Keratinocyte (primary cell): ENCODE results near the gene CD248. TPM values are rescaled to one million over a fixed set of nuclear protein-coding genes. Genes with fewer than 3 reads are reported as not detected.

Experiments
- DNase-seq: peaks from one replicate; pipeline ENCODE4 v3.0.0-alpha.2; 2011; ENCODE audit warnings: low read depth, missing footprints, low spot score
- FAIRE-seq: peaks from 2 replicates; lab custom pipeline; 2011; peaks lifted over from hg19 to GRCh38; lab: Jason Lieb, UNC
- H2AFZ ChIP-seq: 2 replicates; pipeline ENCODE4 v1.6.0; 2012; ENCODE audit warnings: low read length, control low read depth, inconsistent platforms; ENCODE audit not compliant: control insufficient read depth
- H3K27ac ChIP-seq: 2 replicates; pipeline ENCODE4 v1.5.1; 2011; ENCODE audit warnings: low read length; ENCODE audit not compliant: control insufficient read depth, insufficient read depth
- H3K27me3 ChIP-seq: 3 replicates; pipeline ENCODE4 v1.6.0; 2011; ENCODE audit warnings: low read length; ENCODE audit not compliant: control insufficient read depth, insufficient read depth; ENCODE audit errors: extremely low read depth
- H3K36me3 ChIP-seq, 2 experiments: 2 replicates in 1 of 2; 3 replicates in 1 of 2; pipeline ENCODE4 v1.5.1; 2011; ENCODE audit warnings: low read length in 2 of 2, mild to moderate bottlenecking in 1 of 2; ENCODE audit not compliant: control insufficient read depth in 2 of 2, insufficient read depth in 2 of 2; ENCODE audit errors: extremely low read depth in 1 of 2
- H3K4me1 ChIP-seq: 3 replicates; pipeline ENCODE4 v1.5.1; 2011; ENCODE audit warnings: low read length; ENCODE audit not compliant: control insufficient read depth, insufficient read depth; ENCODE audit errors: extremely low read depth
- H3K4me2 ChIP-seq: 3 replicates; pipeline ENCODE4 v1.6.0; 2011; ENCODE audit warnings: low read depth, low read length; ENCODE audit not compliant: control insufficient read depth, insufficient read depth; ENCODE audit errors: extremely low read depth
- H3K4me3 ChIP-seq, 3 experiments: fragments of 200-600 bp in 1 of 3; sonication (generic) in 1 of 3; 2 replicates in 2 of 3; 3 replicates in 1 of 3; pipeline ENCODE4 v1.5.1; 2011 to 2016; ENCODE audit warnings: low read length in 3 of 3, mild to moderate bottlenecking in 3 of 3, control low read depth in 2 of 3, inconsistent platforms in 1 of 3, low read depth in 1 of 3, mixed read lengths in 1 of 3, mixed run types in 1 of 3, moderate library complexity in 1 of 3; ENCODE audit not compliant: control insufficient read depth in 2 of 3, insufficient read depth in 2 of 3; ENCODE audit errors: extremely low read depth in 1 of 3
- H3K79me2 ChIP-seq: 2 replicates; pipeline ENCODE4 v1.6.0; 2012; ENCODE audit warnings: low read length; ENCODE audit not compliant: control insufficient read depth, insufficient read depth
- H3K9ac ChIP-seq: 3 replicates; pipeline ENCODE4 v1.6.0; 2011; ENCODE audit warnings: low read length; ENCODE audit not compliant: control insufficient read depth, insufficient read depth; ENCODE audit errors: extremely low read depth
- H3K9me1 ChIP-seq: 3 replicates; pipeline ENCODE4 v1.6.0; 2011; ENCODE audit warnings: low read length; ENCODE audit not compliant: control insufficient read depth, insufficient read depth; ENCODE audit errors: extremely low read depth
- H3K9me3 ChIP-seq: 2 replicates; pipeline ENCODE4 v1.5.1; 2012; ENCODE audit warnings: low read depth, low read length; ENCODE audit not compliant: control insufficient read depth
- H4K20me1 ChIP-seq: 3 replicates; pipeline ENCODE4 v1.6.0; 2011; ENCODE audit warnings: low read length; ENCODE audit not compliant: control insufficient read depth, insufficient read depth; ENCODE audit errors: extremely low read depth
- EZH2 ChIP-seq: IDR thresholded peaks from one replicate; pipeline ENCODE4 v1.6.1; 2012; ENCODE audit warnings: inconsistent platforms, mild to moderate bottlenecking, low read length, moderate library complexity
- dilution Hi-C: fragments of 300-500 bp; cut with MboI; formaldehyde crosslinking; loops from one replicate; pipeline ENCODE4 v1.7.0; 2020; ENCODE audit warnings: low sequenced_read_pairs; ENCODE audit not compliant: extremely low pct_ligation_motif_present
- polyA plus RNA-seq, 5 experiments: library from polyadenylated mRNA; depleted of rRNA in 3 of 5; stranded (reverse) in 3 of 5; stranded (forward) in 1 of 5; unstranded in 1 of 5; fragments of >200 nt; gene quantifications; 1 replicate in 1 of 5; 2 replicates in 3 of 5; 3 replicates in 1 of 5; pipeline versions ENCODE4 v1.2.1 to v1.2.3, GENCODE V29; 2011 to 2012; ENCODE audit warnings: missing spikeins in 2 of 5, low read depth in 1 of 5, low replicate concordance in 1 of 5
- TF ChIP-seq, protein P1 (sequence below), 3 experiments: IDR thresholded peaks in 1 of 3; conservative IDR thresholded peaks in 1 of 3; optimal IDR thresholded peaks in 1 of 3; 2 replicates in 2 of 3; 3 replicates in 1 of 3; pipeline versions ENCODE3 to v1.5.1; 2011; ENCODE audit warnings: low read length in 3 of 3, mild to moderate bottlenecking in 3 of 3, moderate library complexity in 2 of 3, control low read depth in 1 of 3, inconsistent platforms in 1 of 3; ENCODE audit not compliant: insufficient read depth in 2 of 3; ENCODE audit errors: extremely low read depth in 1 of 3

The CD248 gene
- polyA plus RNA-seq, 1 donor (not counting 4 experiments of a cell fraction or from before 2014, with no cell fraction given): 0.12 TPM

DNA sequence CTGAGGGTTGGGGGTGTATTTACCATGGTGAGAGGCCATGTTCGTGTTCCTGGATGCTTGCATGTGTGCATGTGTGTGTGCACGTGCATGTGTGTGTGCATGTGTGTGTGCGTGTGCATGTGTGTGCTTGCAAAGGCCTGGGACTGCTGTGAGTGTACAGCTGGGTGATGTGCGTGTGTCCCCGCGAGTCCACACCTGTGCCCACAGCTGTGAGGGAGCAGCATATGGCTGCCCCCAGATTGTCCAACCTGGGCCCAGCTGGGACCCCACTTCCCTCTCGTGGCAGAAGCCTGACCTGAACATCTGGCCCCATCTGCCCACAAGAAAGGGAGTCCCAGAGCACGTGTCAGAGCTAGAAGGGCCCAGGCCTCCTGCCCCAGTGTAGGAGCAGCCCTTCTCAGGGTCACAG, 8.4 kb upstream of the CD248 start:
- H3K9me3 ChIP-seq: no peaks in the 10 kb centered on the region
- no peak for FAIRE-seq
- no peak overlapping the region for H2AFZ ChIP-seq
- H3K79me2 ChIP-seq: no peaks in the 10 kb centered on the region
- no peak overlapping the region for H3K27ac ChIP-seq
- no peaks in the 10 kb centered on the region for H3K27me3 ChIP-seq
- H3K36me3 ChIP-seq: no peaks in the 10 kb centered on the region
- H3K4me2 ChIP-seq: no peak overlapping the region
- no peak for DNase-seq
- peaks cover 37% of the 10 kb centered on the region for H3K4me1 ChIP-seq
- no peak overlapping the region for H3K4me3 ChIP-seq
- dilution Hi-C loops: no loop called here
- no peaks in the 10 kb centered on the region for H4K20me1 ChIP-seq
- no peak overlapping the region for H3K9ac ChIP-seq
- no peaks in the 10 kb centered on the region for H3K9me1 ChIP-seq
- no peak for TF ChIP-seq EZH2
- TF ChIP-seq, protein P1, sequence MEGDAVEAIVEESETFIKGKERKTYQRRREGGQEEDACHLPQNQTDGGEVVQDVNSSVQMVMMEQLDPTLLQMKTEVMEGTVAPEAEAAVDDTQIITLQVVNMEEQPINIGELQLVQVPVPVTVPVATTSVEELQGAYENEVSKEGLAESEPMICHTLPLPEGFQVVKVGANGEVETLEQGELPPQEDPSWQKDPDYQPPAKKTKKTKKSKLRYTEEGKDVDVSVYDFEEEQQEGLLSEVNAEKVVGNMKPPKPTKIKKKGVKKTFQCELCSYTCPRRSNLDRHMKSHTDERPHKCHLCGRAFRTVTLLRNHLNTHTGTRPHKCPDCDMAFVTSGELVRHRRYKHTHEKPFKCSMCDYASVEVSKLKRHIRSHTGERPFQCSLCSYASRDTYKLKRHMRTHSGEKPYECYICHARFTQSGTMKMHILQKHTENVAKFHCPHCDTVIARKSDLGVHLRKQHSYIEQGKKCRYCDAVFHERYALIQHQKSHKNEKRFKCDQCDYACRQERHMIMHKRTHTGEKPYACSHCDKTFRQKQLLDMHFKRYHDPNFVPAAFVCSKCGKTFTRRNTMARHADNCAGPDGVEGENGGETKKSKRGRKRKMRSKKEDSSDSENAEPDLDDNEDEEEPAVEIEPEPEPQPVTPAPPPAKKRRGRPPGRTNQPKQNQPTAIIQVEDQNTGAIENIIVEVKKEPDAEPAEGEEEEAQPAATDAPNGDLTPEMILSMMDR (optimal IDR thresholded peaks at IDR 0.05 in 1 of 3, IDR thresholded peaks at IDR 0.05 in 1 of 3, conservative IDR thresholded peaks at IDR 0.05 in 1 of 3; ENCODE audit: extremely low read depth in 1 of 3, insufficient read depth in 2 of 3, low read length in 3 of 3): no peak

DNA sequence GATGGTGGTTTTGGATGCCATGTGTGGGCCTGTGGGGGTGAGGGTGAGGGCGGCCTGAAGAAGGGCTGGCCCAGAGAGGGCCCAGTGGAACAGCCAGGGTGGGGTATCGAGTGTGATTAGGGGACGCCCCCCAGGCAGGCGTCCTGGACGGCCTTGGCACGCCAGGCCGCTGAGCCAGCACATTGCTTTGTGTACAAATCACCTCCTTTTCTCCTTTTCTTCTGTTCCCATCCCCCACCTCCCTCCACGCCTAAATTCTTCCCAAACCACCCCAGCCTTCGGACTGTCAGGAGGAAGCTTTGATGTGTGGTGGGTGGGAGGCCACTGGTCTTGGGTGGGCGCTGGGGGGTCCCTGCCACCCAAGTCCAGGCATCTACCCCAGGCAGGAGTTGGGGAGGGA, 7.8 kb upstream of the CD248 start:
- no peak for FAIRE-seq
- H3K27ac ChIP-seq: no peak overlapping the region

More for the DNA sequence above, 7.8 kb upstream of the CD248 start:
- Histone ChIP-seq H3K4me1 (peaks cover 37% of the 10 kb centered on the region), H4K20me1 (no peaks in the 10 kb centered on the region), H3K9ac (no peak overlapping the region), H3K36me3 (no peaks in the 10 kb centered on the region), H3K79me2 (no peaks in the 10 kb centered on the region), H3K4me3 (no peak overlapping the region), H3K9me3 (no peaks in the 10 kb centered on the region), H2AFZ (no peak overlapping the region), H3K9me1 (no peaks in the 10 kb centered on the region), H3K4me2 (no peak overlapping the region), H3K27me3 (no peaks in the 10 kb centered on the region)
- no peak for DNase-seq
- dilution Hi-C loops: no loop called here
- TF ChIP-seq, protein P1 (optimal IDR thresholded peaks at IDR 0.05 in 1 of 3, IDR thresholded peaks at IDR 0.05 in 1 of 3, conservative IDR thresholded peaks at IDR 0.05 in 1 of 3; ENCODE audit: extremely low read depth in 1 of 3, insufficient read depth in 2 of 3, low read length in 3 of 3): no peak
- TF ChIP-seq EZH2: no peak
